ENCODE data around the gene BCL2L1.

DNA sequence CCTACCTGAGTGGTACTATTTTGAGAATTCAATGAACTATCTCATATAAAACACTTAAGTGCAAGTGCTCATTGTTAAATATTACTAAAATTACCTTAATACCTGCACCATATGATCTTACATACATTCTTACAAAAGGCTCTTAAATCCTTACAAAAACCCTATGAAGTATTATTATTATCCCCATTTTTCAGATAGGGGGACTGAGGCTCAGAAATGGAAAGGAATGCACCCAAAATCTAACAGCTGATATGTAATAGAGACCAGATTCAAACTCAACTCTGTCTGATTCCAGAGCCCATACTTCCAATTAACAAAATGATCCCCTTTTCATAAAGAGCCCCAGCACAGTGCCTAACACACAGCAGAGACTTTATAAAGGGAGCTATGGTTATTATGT lies 17.5 kb downstream of the BCL2L1 start:
- no peak for TF ChIP-seq ZFP30 (CRISPR knock-in tag; IDR thresholded peaks at IDR 0.05)
- TF ChIP-seq, protein P1, sequence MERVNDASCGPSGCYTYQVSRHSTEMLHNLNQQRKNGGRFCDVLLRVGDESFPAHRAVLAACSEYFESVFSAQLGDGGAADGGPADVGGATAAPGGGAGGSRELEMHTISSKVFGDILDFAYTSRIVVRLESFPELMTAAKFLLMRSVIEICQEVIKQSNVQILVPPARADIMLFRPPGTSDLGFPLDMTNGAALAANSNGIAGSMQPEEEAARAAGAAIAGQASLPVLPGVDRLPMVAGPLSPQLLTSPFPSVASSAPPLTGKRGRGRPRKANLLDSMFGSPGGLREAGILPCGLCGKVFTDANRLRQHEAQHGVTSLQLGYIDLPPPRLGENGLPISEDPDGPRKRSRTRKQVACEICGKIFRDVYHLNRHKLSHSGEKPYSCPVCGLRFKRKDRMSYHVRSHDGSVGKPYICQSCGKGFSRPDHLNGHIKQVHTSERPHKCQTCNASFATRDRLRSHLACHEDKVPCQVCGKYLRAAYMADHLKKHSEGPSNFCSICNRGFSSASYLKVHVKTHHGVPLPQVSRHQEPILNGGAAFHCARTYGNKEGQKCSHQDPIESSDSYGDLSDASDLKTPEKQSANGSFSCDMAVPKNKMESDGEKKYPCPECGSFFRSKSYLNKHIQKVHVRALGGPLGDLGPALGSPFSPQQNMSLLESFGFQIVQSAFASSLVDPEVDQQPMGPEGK (CRISPR knock-in tag; IDR thresholded peaks at IDR 0.05; ENCODE audit: borderline replicate concordance) = no peak
- TF ChIP-seq ESRRG (CRISPR knock-in tag; IDR thresholded peaks at IDR 0.05) = no peak
- no peak for TF ChIP-seq CSDC2 (CRISPR knock-in tag; IDR thresholded peaks at IDR 0.05)
- TF ChIP-seq GLIS3 (CRISPR knock-in tag; IDR thresholded peaks at IDR 0.05) = no peak
- no peak for TF ChIP-seq ZFP3 (CRISPR knock-in tag; IDR thresholded peaks at IDR 0.05)
- no peak for TF ChIP-seq ZNF70 (CRISPR knock-in tag; IDR thresholded peaks at IDR 0.05)
- no peak for TF ChIP-seq ZNF8 (CRISPR knock-in tag; IDR thresholded peaks at IDR 0.05)
- TF ChIP-seq SNAI2 (CRISPR knock-in tag; IDR thresholded peaks at IDR 0.05) = no peak
- TF ChIP-seq, protein P2, sequence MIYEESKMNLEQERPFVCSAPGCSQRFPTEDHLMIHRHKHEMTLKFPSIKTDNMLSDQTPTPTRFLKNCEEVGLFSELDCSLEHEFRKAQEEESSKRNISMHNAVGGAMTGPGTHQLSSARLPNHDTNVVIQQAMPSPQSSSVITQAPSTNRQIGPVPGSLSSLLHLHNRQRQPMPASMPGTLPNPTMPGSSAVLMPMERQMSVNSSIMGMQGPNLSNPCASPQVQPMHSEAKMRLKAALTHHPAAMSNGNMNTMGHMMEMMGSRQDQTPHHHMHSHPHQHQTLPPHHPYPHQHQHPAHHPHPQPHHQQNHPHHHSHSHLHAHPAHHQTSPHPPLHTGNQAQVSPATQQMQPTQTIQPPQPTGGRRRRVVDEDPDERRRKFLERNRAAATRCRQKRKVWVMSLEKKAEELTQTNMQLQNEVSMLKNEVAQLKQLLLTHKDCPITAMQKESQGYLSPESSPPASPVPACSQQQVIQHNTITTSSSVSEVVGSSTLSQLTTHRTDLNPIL (CRISPR knock-in tag; IDR thresholded peaks at IDR 0.05; ENCODE audit: low read depth) = no peak
- TF ChIP-seq ISL1 (CRISPR knock-in tag; IDR thresholded peaks at IDR 0.05) = no peak

Data from SK-N-SH treated with all-trans-retinoic acid at 6 μM for 48 hours (cell line).